T-helper 22 cell (primary cell): Measurements from ENCODE around the gene CD19.
"Not testable (repeated sequence)": the region's sequence is repeated elsewhere in the genome, so short reads cannot be mapped to it uniquely, and the experiment has no call there.

Source experiments
- DNase-seq: peaks from one replicate; pipeline ENCODE4 v3.0.0-alpha.2; 2020; ENCODE audit warnings: low read depth

Gene CD19

DNA sequence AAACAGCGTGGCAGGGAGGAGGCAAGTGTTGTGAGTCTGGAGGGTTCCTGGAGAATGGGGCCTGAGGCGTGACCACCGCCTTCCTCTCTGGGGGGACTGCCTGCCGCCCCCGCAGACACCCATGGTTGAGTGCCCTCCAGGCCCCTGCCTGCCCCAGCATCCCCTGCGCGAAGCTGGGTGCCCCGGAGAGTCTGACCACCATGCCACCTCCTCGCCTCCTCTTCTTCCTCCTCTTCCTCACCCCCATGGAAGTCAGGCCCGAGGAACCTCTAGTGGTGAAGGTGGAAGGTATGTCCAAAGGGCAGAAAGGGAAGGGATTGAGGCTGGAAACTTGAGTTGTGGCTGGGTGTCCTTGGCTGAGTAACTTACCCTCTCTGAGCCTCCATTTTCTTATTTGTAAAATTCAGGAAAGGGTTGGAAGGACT lies at the start of gene CD19:
Gene CD19, plus strand, starts transcription at position 171 of the 425 bp plus-strand sequence. Its CDS starts 30 bp downstream, at position 201.
- DNase-seq, result no peak

DNA sequence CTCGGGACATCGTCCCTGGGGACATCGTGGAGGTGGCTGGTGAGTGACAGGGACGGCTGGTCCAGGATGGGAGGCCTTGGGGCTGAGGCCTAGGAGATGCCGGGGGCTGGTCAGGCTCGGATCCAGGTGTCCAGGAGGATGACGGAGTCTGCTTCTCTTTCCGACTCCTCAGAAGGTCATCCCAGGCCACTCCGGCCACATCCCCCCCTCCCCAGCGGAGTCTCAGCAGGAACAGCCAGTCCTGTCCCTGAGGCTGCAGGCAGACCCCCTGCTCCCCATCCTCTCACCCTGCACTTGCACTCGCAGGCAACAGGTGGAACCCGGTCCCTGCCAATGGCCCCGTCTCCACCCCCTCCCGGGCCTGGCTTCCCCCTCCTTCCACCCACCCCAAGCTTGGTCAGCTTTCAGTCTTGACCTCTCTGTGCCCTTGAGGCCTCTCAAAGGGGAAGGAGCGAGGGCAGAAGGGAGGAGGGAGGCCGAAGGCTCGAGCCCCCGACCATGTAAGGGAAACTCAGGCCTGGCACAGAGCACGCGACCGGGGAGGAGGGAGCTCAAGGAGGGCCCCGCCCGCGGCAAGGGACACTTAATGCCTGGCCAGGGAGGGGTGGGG lies 49.1 kb upstream of the CD19 start:
- no peak for DNase-seq

DNA sequence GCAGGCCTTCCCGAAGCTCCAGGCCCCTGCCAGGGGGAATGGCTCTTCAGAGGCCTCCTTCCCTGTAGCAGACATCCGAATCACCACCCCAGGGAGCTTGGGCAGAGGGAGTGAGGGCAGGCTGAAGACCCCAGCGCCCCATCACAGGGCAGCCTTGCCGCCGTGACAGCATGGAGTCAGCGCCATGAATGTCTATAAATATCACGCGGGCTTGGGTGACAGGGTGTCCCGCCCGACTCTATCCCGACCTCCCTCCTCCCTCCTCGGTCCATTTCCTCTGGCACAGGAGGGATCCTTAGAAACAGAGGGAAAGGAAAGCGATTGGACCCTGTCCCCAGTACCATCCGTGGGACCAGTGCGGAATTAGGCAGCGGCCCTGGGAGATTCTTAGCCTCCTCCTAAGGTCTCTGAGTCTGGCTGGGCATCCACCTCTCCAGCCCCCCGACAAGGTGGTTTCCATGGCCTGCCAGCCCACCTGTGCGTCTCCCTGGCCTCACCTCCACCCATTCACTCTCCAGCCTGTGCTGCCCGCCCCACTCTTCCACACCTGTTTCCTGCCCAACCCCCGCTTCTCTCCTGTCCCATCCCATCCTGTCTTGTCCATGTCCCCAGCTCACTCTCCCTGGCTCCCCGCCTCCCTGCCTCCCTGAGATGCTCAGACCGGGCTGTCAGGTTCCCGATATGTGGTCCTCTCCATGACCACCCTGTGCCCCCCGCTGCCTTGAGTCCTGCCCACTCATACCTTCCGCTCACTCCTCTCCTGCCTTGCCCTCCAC lies 48.4 kb upstream of the CD19 start:
- DNase-seq, result no peak

GRCh38 chr16:28884045-28884444 lies 47.7 kb upstream of the CD19 start:
- no peak for DNase-seq

DNA sequence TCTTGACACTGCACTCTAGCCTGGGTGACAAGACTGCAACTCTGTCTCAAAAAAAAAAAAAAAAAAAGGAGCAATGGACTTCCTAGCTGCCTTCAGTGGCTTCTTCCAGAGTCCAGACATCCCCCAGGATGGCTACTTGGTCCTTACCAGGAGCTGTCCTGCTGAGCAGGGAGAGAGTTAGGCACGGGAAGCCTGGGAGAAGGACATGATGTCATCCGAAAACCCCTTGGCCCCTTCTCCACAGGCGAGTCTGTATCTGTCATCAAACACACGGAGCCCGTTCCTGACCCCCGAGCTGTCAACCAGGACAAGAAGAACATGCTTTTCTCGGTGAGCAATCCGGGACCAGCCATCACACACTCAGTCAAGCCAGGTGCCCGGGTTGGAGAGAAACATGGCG lies 44.8 kb upstream of the CD19 start:
- no peak for DNase-seq

DNA sequence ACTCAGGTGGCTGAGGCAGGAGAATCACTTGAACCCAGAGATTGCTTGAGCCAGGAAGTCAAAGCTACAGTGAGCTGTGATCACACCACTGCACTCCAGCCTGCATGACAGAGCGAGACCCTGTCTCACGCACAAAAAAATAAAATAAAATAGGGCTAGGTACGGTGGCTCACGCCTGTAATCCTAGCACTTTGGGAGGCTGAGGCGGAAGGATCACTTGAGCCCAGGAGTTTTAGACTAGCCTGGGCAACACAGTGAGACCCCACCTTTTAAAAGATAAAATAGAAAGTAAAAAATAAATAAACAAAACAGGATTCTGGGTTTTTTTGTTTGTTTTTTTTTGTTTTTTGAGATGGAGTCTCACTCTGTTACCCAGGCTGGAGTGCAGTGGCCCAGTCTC lies 41.4 kb upstream of the CD19 start:
- DNase-seq, result not testable (repeated sequence)

DNA sequence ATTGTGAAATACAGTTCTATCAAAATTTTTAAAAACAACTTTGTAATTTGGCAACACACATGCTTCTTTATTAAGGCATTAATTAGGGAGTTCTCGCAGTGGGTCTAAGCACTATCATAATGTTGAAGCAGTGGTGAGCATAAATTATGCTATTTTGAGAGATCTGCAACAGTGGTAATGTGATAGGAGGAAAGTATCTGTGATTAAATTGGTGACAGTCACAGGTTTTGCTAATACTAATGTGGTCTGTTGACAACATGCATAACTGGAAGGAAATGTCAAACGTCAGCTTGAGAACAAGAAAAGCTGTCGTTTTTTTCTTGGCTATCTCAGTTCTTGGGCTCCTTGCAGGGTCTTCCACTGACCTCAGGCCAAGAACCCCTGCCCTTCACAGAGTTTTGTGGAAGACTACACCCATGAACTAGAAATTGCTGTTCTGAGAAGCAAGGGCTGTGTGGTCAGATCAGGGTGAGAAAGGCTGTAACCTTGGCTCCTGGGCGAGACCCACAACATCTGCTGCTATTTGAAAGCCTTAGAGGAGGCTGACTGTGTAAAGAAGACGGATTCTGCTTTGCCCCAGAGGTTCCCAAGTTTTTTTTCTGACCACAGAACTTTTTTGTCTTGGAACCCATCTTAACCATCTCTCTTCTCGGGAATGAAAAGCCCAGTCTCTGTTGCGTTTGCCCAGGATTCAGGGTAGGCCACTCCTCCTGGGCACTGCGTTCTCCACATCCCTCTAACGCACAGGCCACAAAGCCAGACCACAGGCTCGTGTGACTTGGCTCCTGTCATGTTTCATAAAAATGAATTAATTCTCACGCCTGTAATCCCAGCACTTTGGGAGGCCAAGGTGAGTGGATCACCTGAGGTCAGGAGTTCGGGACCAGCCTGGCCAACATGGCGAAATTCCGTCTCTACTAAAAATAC lies 39.5 kb upstream of the CD19 start:
- DNase-seq, result no peak

- no peak for DNase-seq
These were observed 38.5 kb upstream of the CD19 start for GRCh38 chr16:28893291-28893690.

GRCh38 chr16:28895609-28896008 lies 36.2 kb upstream of the CD19 start:
- no peak for DNase-seq

- DNase-seq, result no peak
These were observed 33.9 kb upstream of the CD19 start for GRCh38 chr16:28897826-28898225.

- no peak for DNase-seq
These were observed 33.5 kb upstream of the CD19 start for GRCh38 chr16:28898266-28898665.

- no peak for DNase-seq
These were observed 32.8 kb upstream of the CD19 start for GRCh38 chr16:28898942-28899341.

- DNase-seq, result no peak
These were observed 31.7 kb upstream of the CD19 start for GRCh38 chr16:28899882-28900590.

DNA sequence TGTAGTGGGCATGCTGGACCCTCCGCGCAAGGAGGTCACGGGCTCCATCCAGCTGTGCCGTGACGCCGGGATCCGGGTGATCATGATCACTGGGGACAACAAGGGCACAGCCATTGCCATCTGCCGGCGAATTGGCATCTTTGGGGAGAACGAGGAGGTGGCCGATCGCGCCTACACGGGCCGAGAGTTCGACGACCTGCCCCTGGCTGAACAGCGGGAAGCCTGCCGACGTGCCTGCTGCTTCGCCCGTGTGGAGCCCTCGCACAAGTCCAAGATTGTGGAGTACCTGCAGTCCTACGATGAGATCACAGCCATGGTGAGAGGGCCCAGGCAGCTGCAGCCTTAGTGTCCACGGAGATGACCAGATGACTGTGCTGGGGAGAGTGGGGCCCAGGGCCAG lies 31.2 kb upstream of the CD19 start:
- no peak for DNase-seq

GRCh38 chr16:28901862-28902261 lies 29.9 kb upstream of the CD19 start:
- DNase-seq, result no peak

- DNase-seq, result no peak
These were observed 28.9 kb upstream of the CD19 start for GRCh38 chr16:28902909-28903308.

GRCh38 chr16:28903344-28904042 lies 28.3 kb upstream of the CD19 start:
- no peak for DNase-seq

DNA sequence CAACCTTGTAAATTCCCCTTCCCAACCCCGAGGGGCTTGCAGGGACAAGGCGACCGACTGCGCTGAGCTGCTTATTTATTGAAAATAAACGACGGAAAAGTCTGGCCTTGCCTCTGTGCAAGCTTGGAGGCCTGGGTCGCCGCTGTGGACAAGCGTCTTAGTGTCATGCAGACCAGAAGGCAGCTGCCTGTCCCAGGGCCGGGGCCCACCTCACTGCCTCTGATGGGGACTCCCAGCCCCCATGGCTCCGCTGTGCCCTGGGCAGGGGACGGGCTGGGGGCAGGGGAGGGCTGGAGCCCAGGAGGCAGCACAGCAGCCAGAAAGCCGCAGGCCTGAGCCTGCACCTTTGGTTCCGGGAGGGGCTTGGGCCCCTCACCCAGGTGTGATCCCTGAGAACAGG lies 27.4 kb upstream of the CD19 start:
- no peak for DNase-seq

DNA sequence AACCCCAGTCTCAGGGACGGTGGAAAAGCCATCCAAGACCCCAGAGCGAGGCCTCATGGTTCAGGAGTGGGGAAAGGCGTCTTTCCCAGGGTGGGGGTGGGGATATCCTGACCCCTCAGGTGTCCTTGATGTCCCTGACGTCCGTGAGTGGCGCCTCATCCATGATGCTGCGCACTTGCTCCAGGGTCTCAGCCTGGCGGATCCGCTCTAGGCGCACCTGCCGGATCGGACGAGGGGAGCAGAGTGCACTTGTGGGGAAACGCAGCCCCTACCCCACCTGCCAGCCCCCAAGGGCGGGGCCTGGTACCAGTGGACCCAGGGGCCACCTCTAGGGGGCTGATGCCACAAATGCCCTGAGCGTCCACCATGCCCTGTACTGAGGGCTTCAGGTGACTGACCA lies 26.9 kb upstream of the CD19 start:
- DNase-seq, result no peak

- no peak for DNase-seq
These were observed 26.5 kb upstream of the CD19 start for GRCh38 chr16:28905229-28905754.

GRCh38 chr16:28905800-28906372 lies 25.9 kb upstream of the CD19 start:
- DNase-seq, result no peak
